Measurements from ENCODE around the gene SPATA33.
A peak's percentile ranks its signal among the peaks of the same experiment; 100 is the strongest.
"Not testable (repeated sequence)": the region's sequence is repeated elsewhere in the genome, so short reads cannot be mapped to it uniquely, and the experiment has no call there.

Gene SPATA33

DNA sequence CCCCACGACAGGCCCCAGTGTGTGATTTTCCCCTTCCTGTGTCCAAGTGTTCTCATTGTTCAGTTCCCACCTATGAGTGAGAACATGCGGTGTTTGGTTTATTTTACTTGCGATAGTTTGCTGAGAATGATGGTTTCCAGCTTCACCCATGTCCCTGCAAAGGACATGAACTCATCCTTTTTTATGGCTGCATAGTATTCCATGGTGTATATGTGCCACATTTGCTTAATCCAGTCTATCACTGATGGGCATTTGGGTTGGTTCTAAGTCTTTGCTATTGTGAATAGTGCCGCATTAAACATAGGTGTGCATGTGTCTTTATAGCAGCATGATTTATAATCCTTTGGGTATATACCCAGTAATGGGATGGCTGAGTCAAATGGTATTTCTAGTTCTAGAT lies 13.9 kb downstream of the SPATA33 start:
- peaks cover 0 to 19% (median 15%) of the 10 kb centered on the region in 4 experiments for H3K4me1 ChIP-seq (ENCODE audit: control extremely low read depth in 1 of 4, control insufficient read depth in 4 of 4, insufficient read depth in 4 of 4, low read length in 3 of 4)
- DNase-seq; H3K27me3 ChIP-seq (replicated peaks in 2 of 5; ENCODE audit: control insufficient read depth in 4 of 5, insufficient read depth in 5 of 5, low read length in 4 of 5); H3K27ac ChIP-seq (ENCODE audit: insufficient read depth in 1 of 2, low read depth in 1 of 2, low read length in 2 of 2, poor library complexity in 1 of 2, severe bottlenecking in 2 of 2); POLR2A ChIA-PET; H3K36me3 ChIP-seq (ENCODE audit: control insufficient read depth in 4 of 4, insufficient read depth in 4 of 4, low read length in 3 of 4); H3K4me3 ChIP-seq (ENCODE audit: control insufficient read depth in 1 of 7, extremely low read depth in 1 of 7, insufficient read depth in 4 of 7, low read depth in 2 of 7, low read length in 6 of 7); H3K9me3 ChIP-seq (ENCODE audit: control extremely low read depth in 1 of 5, control insufficient read depth in 4 of 5, insufficient read depth in 2 of 5, low read depth in 1 of 5, low read length in 4 of 5): not testable (repeated sequence)
- CTCF ChIA-PET = interaction anchor here (0.6 to 1.3 kb wide), 3 partner anchors 24 to 211 kb away, joined by 3 to 4 read pairs (median 3); no protein-coding TSS in a partner anchor
- 95% methylated on average over 3 of the region's 4 CpGs for WGBS (ENCODE audit: insufficient coverage)

DNA sequence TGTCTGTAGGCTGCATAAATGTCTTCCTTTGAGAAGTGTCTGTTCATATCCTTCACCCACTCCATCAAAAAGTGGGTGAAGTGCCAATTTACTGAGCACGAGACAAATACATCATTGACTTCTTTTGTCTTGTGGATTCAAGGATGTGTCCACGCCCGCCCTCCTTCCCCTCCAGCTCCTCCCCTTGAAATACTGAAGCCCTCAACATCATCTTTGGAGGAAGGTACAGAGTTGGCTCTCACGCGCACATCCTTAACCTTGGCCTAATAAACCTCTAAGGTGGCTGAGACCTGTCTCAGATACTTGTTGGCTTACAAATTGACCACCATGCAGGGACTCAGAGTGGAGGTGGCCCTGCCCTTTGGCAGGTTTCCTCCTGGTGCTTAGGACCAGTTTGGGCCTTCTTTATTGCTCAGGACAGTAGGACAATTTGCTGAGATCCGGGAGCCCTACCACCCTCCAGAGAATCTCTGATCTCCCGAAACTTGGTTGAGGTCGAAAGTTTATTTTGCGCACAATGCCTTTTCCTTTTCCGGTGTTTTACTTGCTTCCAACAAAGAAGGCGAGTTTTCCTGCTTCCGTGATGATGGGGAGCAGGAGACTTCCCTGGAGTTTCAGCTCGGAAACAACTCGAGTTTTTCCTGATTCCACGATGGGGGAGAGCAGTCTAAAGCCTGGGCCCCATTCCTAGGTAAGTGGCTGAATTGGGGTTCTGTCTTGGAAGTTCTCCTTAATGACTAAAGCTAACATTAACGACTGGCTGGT lies 14.7 kb downstream of the SPATA33 start:
- ChIA-PET POLR2A (no interaction called here), CTCF (no interaction called here)
- Histone ChIP-seq H3K36me3 (ENCODE audit: control insufficient read depth in 4 of 4, insufficient read depth in 4 of 4, low read length in 3 of 4) (no peaks in the 10 kb centered on the region), H3K27me3 (replicated peaks in 2 of 5; ENCODE audit: control insufficient read depth in 4 of 5, insufficient read depth in 5 of 5, low read length in 4 of 5) (no peaks in the 10 kb centered on the region), H3K4me3 (ENCODE audit: control insufficient read depth in 1 of 7, extremely low read depth in 1 of 7, insufficient read depth in 4 of 7, low read depth in 2 of 7, low read length in 6 of 7) (no peak overlapping the region), H3K9me3 (ENCODE audit: control extremely low read depth in 1 of 5, control insufficient read depth in 4 of 5, insufficient read depth in 2 of 5, low read depth in 1 of 5, low read length in 4 of 5) (no peaks in the 10 kb centered on the region), H3K4me1 (ENCODE audit: control extremely low read depth in 1 of 4, control insufficient read depth in 4 of 4, insufficient read depth in 4 of 4, low read length in 3 of 4) (peaks cover 0 to 19% (median 15%) of the 10 kb centered on the region in 4 experiments), H3K27ac (ENCODE audit: insufficient read depth in 1 of 2, low read depth in 1 of 2, low read length in 2 of 2, poor library complexity in 1 of 2, severe bottlenecking in 2 of 2) (no peak overlapping the region)
- no peak for DNase-seq
- WGBS (ENCODE audit: insufficient coverage) = 94% methylated on average over 14 of the region's 16 CpGs

DNA sequence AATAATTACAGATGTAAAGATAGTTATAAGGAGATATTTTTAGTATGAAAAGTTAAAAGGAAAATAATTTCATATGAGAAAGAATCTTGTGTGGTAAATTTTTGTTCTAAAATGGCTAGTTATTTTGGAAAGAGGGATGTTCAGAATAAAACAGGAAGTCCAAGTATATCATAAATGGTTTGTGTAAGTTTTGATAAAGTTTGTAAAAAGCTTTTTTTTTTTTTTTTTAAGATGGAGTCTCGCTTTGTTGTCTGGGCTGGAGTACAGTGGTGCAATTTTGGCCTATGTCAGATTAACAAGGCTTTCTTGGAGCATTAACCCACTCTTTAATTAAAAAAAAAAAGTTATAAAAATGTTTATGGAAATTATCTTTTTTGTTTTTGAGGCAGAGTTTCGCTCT lies 20.6 kb downstream of the SPATA33 start:
- 100% methylated on average over 1 of the region's 2 CpGs for WGBS (ENCODE audit: insufficient coverage)
- Histone ChIP-seq H3K27ac (ENCODE audit: insufficient read depth in 1 of 2, low read depth in 1 of 2, low read length in 2 of 2, poor library complexity in 1 of 2, severe bottlenecking in 2 of 2) (no peak overlapping the region), H3K9me3 (ENCODE audit: control extremely low read depth in 1 of 5, control insufficient read depth in 4 of 5, insufficient read depth in 2 of 5, low read depth in 1 of 5, low read length in 4 of 5) (peaks cover 0 to 3% (median 0%) of the 10 kb centered on the region in 5 experiments), H3K4me3 (ENCODE audit: control insufficient read depth in 1 of 7, extremely low read depth in 1 of 7, insufficient read depth in 4 of 7, low read depth in 2 of 7, low read length in 6 of 7) (no peak overlapping the region), H3K36me3 (ENCODE audit: control insufficient read depth in 4 of 4, insufficient read depth in 4 of 4, low read length in 3 of 4) (no peaks in the 10 kb centered on the region), H3K27me3 (replicated peaks in 2 of 5; ENCODE audit: control insufficient read depth in 4 of 5, insufficient read depth in 5 of 5, low read length in 4 of 5) (no peaks in the 10 kb centered on the region), H3K4me1 (ENCODE audit: control extremely low read depth in 1 of 4, control insufficient read depth in 4 of 4, insufficient read depth in 4 of 4, low read length in 3 of 4) (no peaks in the 10 kb centered on the region)
- peak in 2 of 3 donors; percentile 28 to 36 for DNase-seq
- CTCF ChIA-PET = no interaction called here
- POLR2A ChIA-PET = no interaction called here

DNA sequence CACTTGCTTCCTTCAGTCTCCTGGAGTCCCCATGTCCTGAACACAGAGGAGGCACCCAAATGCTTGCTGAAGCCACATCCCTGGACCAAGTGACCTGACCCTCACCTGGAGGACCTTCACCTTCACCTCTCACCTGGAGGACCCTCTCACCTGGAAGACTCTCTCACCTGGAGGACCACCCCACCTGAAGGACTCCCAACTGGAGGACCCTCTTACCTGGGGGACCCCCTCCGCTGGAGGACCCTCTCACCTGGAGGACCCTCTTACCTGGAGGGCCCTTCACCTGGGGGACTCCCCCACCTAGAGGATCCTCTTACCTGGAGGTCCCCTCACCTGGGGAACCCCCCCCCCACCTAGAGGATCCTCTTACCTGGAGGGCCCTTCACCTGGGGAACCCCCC lies 28.3 kb downstream of the SPATA33 start:
- Histone ChIP-seq H3K27me3 (replicated peaks in 2 of 5; ENCODE audit: control insufficient read depth in 4 of 5, insufficient read depth in 5 of 5, low read length in 4 of 5) (no peaks in the 10 kb centered on the region), H3K9me3 (ENCODE audit: control extremely low read depth in 1 of 5, control insufficient read depth in 4 of 5, insufficient read depth in 2 of 5, low read depth in 1 of 5, low read length in 4 of 5) (peaks cover 0 to 6% (median 0%) of the 10 kb centered on the region in 5 experiments), H3K4me1 (ENCODE audit: control extremely low read depth in 1 of 4, control insufficient read depth in 4 of 4, insufficient read depth in 4 of 4, low read length in 3 of 4) (peaks cover 0 to 14% (median 12%) of the 10 kb centered on the region in 4 experiments), H3K4me3 (ENCODE audit: control insufficient read depth in 1 of 7, extremely low read depth in 1 of 7, insufficient read depth in 4 of 7, low read depth in 2 of 7, low read length in 6 of 7) (no peak overlapping the region), H3K36me3 (ENCODE audit: control insufficient read depth in 4 of 4, insufficient read depth in 4 of 4, low read length in 3 of 4) (peaks cover 0 to 23% (median 9%) of the 10 kb centered on the region in 4 experiments), H3K27ac (ENCODE audit: insufficient read depth in 1 of 2, low read depth in 1 of 2, low read length in 2 of 2, poor library complexity in 1 of 2, severe bottlenecking in 2 of 2) (no peak overlapping the region)
- CTCF ChIA-PET = interaction anchor here (1.2 to 2.8 kb wide), 3 partner anchors 10 to 14 kb away, joined by 4 to 11 read pairs (median 4); no protein-coding TSS in a partner anchor
- no CpG with 5 or more reads among the region's 1 CpG for WGBS (ENCODE audit: insufficient coverage)
- no peak for DNase-seq
- POLR2A ChIA-PET = interaction anchor here (0.6 to 1.1 kb wide), 3 partner anchors 9 to 17 kb away, joined by 4 to 6 read pairs (median 4); no protein-coding TSS in a partner anchor

DNA sequence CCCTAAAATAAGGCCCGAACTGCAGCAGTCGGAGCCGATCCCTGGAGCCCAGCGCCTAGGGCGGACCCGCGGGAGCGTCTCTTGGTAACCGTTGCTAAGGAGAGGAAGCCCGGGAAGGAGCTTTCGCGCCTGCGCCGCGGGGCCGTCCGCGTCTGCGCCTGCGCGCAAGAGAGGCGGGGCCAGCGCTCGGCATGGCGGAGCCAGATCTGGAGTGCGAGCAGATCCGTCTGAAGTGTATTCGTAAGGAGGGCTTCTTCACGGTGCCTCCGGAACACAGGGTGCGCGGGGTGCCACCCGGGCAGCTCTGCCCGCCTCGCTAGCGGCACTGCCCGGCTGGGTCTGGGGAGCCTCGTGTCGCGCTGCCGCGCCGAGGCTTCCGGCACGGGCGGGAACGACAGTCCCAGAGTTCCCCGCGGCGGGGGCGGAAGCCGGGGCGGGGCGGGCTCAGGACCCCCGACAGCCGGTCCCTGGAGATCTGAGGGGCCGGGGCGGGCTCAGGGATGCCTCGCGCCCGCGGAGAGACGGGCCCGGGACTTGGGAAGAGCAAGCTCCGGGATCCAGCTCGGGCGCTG lies 29.0 kb downstream of the SPATA33 start, which contains the start of gene CDK10:
Gene CDK10, plus strand, starts transcription at position 170 of the 572 bp plus-strand sequence. Its CDS starts 22 bp downstream, at position 192.
- Histone ChIP-seq H3K36me3 (ENCODE audit: control insufficient read depth in 4 of 4, insufficient read depth in 4 of 4, low read length in 3 of 4) (peaks cover 0 to 29% (median 11%) of the 10 kb centered on the region in 4 experiments), H3K4me3 (ENCODE audit: control insufficient read depth in 1 of 7, extremely low read depth in 1 of 7, insufficient read depth in 4 of 7, low read depth in 2 of 7, low read length in 6 of 7) (peak within 1 kb of the TSS; percentile 64 to 90 (median 77)), H3K9me3 (ENCODE audit: control extremely low read depth in 1 of 5, control insufficient read depth in 4 of 5, insufficient read depth in 2 of 5, low read depth in 1 of 5, low read length in 4 of 5) (peaks cover 0 to 6% (median 0%) of the 10 kb centered on the region in 5 experiments), H3K27ac (ENCODE audit: insufficient read depth in 1 of 2, low read depth in 1 of 2, low read length in 2 of 2, poor library complexity in 1 of 2, severe bottlenecking in 2 of 2) (peak within 1 kb of the TSS; percentile 15 to 81), H3K4me1 (ENCODE audit: control extremely low read depth in 1 of 4, control insufficient read depth in 4 of 4, insufficient read depth in 4 of 4, low read length in 3 of 4) (peaks cover 0 to 14% (median 12%) of the 10 kb centered on the region in 4 experiments), H3K27me3 (replicated peaks in 2 of 5; ENCODE audit: control insufficient read depth in 4 of 5, insufficient read depth in 5 of 5, low read length in 4 of 5) (no peaks in the 10 kb centered on the region)
- peak; percentile 83 to 89 (median 84) for DNase-seq
- POLR2A ChIA-PET = interaction anchor here (0.5 to 1.1 kb wide), 5 partner anchors 8 to 79 kb away, joined by 3 to 6 read pairs (median 4); no protein-coding TSS in a partner anchor
- CTCF ChIA-PET = interaction anchor here (2.8 kb wide), 1 partner anchor 13 kb away, joined by 11 read pairs; no protein-coding TSS in a partner anchor
- WGBS (ENCODE audit: insufficient coverage) = under 1% methylated on average over 67 of the region's 67 CpGs

DNA sequence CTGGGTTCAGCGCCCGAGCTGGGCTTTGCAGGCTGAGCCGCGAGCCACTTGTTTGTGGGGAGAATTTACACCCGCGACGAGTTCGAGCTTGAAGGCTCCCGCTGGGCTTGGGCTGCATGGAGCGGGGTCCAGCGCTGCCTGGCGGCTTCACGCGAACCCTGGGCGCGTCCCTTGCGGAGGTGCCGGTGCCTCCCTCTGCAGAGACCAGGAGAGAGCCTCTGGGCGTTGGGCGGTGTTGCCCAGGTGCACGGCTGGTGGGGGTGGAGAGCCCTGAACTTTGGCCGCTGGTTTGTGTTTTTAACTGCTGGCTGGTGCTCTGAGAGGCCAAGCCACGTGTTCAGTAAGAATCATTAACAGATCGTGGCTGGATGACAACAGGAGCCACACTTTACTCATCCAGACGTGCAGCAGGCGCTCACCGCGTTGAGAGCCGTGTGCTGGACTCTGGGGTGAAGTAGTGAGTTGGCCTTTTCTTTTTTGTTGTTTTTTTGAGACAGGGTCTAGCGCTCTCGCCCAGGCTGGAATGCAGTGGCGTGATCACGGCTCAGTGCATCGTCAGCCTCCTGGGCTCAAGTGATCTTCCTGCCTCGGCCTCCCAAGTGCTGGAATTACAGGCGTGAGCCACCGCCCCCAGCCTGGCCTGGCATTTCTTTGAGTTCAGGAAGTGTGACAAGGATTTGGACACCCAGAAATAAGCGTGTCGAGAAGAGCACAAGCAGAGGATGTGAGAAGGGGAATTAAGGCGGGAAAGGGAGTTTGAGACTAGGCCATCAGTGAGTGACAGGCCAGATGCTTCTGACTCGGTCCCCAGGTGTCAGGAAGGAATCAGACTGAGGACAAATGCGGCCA lies 29.7 kb downstream of the SPATA33 start:
- Histone ChIP-seq H3K36me3 (ENCODE audit: control insufficient read depth in 4 of 4, insufficient read depth in 4 of 4, low read length in 3 of 4) (peaks cover 0 to 36% (median 17%) of the 10 kb centered on the region in 4 experiments), H3K27ac (ENCODE audit: insufficient read depth in 1 of 2, low read depth in 1 of 2, low read length in 2 of 2, poor library complexity in 1 of 2, severe bottlenecking in 2 of 2) (peak overlapping the region; percentile 15 to 81), H3K4me3 (ENCODE audit: control insufficient read depth in 1 of 7, extremely low read depth in 1 of 7, insufficient read depth in 4 of 7, low read depth in 2 of 7, low read length in 6 of 7) (peak overlapping the region; percentile 64 to 90 (median 77)), H3K4me1 (ENCODE audit: control extremely low read depth in 1 of 4, control insufficient read depth in 4 of 4, insufficient read depth in 4 of 4, low read length in 3 of 4) (peaks cover 0 to 14% (median 12%) of the 10 kb centered on the region in 4 experiments), H3K9me3 (ENCODE audit: control extremely low read depth in 1 of 5, control insufficient read depth in 4 of 5, insufficient read depth in 2 of 5, low read depth in 1 of 5, low read length in 4 of 5) (peaks cover 0 to 6% (median 0%) of the 10 kb centered on the region in 5 experiments), H3K27me3 (replicated peaks in 2 of 5; ENCODE audit: control insufficient read depth in 4 of 5, insufficient read depth in 5 of 5, low read length in 4 of 5) (no peaks in the 10 kb centered on the region)
- 22% methylated on average over 39 of the region's 42 CpGs for WGBS (ENCODE audit: insufficient coverage)
- ChIA-PET POLR2A (interaction anchor here (0.5 to 1.1 kb wide), 3 partner anchors 19 to 78 kb away, joined by 3 to 6 read pairs (median 3); no protein-coding TSS in a partner anchor), CTCF (interaction anchor here (2.8 kb wide), 1 partner anchor 12 kb away, joined by 11 read pairs; no protein-coding TSS in a partner anchor)
- DNase-seq = peak; percentile 26 to 54 (median 39)
